NOMO-1 treated with dmso at 0.1 percent for 144 hours (cell line): ENCODE results near the gene XYLB.
A peak's percentile ranks its signal among the peaks of the same experiment; 100 is the strongest.

Experiments
- DNase-seq: peaks from one replicate; lab custom pipeline; 2025; ENCODE audit not compliant: unreplicated experiment; lab: John Stamatoyannopoulos, UW

The XYLB gene

DNA sequence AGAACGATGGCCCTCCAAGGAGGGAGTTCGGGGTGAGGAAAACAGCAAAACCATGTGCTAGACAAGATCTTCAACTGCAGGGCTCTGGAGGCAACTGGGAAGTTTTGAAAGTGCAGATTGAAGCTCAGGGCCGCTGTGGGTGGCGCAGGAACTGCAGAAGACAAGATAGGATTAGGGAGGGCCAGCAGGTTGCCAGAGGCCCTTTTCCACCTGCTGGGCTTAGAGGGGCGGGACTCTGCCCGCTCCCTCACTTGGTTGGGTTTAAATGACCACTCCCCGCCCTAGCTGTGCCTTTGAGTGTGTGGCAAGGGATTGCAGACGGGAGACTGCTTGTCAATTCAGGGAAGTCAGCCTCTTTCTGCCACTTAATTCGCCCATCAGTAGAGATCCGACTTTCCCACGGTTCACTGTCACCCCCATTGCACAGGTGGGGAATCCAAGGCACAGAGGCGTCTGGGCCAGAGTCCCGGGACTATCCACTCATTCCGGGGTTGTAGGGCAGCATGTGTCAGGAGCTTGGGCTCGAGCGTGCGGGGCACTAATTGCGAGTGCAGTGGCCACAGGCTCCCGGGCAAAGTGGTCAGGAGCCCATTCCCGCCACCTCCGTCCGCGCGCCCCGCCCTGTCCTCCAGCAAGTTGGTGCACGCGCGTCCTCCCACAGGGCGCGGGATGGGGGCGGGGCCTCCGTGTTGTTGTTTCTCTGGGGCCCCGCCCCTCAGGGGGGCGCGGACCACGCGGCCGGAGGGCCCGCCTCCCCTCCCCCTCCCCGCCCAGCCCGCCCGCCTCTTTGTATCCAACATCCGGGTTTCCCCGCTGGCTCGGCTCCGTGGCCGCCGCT, 106.7 kb downstream of the XYLB start, which contains the start of gene ACVR2B:
TSS of gene ACVR2B (plus strand) at position 816 of the 838 bp plus-strand sequence. CDS start 433 bp downstream, outside the sequence.
- peak; percentile 53 for DNase-seq

DNA sequence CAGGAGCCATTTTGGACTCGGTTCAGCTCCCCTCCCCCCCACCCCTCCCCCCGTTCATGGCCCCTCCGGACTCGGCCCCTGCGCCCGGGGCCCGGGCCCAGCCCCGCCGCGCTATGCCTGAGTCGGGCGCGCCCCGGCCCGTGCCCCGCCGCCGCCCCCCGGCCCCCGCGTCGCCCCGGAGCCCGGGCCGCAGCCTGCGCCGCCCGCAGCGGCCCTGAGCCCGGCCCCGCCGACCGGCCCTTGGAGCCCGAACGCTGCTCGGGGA, 107.3 kb downstream of the XYLB start:
- no peak for DNase-seq

DNA sequence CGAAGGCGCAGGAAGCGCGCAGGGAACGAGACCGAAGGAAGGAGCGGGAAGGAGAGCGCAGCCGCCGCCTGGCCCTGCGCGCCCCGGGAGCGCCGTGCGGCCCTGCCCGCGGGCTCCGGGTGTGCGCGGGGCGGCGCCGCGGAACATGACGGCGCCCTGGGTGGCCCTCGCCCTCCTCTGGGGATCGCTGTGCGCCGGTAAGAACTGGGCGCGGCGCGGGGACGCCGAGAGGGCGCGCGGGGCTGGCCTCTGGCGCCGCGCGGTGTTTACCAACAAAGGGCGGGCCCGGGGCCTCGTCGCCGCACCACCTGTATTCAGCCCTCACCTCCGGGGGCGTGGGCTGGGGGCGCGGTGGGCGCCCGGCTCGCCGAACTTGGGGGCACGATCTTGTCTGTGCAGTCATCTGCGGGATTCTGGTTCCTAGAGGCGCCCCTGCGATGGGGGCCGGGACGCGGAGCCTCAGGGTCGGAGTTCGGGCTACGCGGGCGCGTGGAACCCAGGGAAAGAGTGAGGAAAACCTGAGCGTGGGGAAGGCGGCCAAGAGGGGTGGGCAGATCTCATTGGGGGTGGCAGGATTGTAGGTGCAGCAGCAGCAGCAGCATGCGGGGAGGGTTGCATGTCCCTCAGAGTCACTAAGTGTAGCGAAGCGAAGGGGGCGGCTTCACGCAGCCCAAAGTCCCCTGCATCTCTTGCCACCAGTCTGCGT, 107.7 kb downstream of the XYLB start:
- DNase-seq: peak; percentile 10

DNA sequence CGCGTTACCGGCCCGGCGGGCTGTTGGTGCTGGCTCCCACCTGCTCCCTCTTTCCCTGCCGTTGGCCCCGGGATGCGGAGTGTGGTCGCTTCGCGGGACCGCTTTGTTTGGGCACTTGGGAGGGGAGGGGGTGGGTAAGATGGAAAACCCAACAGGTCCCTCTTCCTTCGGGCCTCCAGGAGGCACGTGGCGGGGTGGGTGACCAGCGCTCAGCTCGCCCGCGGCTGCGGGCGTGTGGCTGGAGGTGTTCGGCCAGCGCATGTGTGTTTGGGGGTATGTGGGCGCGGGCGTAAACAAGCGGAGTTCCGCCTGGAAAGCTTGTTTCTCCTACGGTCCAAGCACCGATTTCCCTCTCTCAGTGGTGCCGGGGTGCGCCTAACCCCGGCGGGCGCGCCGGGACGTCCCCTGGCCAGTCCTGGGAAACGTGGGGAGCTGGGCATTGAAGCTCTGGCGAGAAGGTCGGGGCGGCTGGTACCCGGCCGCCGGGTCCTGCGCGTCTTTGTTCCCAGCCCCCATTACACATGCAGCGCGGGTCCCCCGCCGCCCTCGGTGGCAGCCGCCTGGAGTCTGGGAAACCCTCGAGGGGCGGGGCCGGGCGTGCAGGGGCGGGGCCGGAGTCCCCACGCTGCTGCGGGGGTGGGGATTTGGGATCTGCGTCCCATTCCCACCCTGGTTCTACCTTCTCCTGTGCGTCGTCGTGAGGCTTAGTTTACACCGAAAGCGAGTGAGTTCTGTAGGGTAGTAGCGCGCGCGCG, 108.5 kb downstream of the XYLB start:
- no peak for DNase-seq

DNA sequence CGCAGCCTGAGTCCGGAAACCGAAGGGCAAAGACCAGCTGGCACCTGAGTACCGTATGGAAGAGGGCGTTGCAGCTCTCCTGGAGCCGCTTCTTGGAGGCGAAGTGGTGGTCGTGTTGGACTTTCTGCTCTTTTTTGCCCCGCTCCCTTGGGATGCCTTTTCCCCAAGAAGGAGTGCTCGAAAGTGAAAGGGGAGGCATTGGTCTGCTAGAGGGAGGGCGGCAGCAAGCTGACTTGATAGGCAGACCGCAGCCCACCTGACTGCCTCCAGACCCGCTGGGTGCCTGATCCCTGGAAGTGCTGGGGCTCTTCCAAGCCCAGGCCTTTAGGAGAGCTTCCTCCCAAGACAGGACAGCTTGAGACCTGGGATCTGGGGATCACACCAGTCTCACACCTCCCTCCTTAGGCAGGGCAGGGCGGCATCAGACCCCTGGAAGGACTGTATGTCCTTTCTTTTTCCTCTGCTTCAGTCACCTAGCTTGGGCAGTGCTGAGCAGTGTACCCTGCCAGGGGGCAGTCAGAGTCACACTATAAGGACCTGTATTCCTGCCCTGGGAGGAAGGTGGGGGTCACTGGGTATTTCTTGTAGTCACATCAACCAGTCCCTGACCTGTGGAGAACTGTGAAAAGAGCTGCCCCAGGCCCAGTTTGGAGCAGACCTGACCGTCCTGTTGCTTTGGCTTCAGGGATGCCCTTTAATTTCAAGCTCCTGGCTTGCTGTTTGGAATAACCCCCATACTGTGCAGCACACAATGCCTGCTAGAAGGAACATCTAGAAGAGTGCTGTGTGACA, 109.2 kb downstream of the XYLB start:
- DNase-seq: no peak

DNA sequence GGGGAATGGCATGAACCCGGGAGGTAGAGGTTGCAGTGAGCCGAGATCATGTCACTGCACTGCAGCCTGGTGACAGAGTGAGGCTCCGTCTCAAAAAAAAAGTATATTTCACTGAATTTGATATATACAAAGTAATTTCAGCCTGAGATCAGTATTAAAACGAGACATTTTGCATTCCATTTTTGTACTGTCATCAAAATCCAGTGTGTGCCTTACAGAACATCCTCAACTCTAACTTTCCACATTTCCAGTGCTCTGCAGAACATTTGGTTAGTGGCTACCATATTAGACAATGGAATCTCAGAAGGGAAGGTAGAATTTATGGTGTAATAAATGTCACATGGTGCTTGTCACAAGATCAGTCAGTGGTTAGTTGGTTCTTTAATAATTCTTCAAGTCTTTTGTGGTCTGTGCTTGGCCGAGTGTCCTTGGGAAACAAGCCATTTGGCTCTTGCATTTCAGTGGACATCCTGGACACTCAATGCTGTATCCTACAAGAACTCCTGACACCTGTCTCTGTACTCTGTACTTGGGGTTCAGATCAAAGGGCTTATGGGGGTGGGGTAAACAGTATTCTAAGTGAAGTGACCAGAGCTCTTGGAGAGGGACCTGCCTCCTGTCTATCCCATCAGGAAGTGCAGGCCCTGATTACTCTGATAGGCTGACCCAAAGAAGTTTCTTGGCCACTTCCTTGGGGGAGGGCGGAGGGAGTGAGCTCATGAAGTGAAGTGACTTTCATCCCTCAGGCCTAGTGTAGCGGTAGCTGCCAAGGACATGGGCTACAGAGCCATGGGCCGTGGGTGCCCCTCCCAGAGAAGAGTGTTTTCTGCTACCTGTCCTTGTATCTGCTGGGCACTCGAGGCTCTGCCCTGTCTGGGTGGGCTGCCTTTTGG, 110.8 kb downstream of the XYLB start:
- DNase-seq: no peak

DNA sequence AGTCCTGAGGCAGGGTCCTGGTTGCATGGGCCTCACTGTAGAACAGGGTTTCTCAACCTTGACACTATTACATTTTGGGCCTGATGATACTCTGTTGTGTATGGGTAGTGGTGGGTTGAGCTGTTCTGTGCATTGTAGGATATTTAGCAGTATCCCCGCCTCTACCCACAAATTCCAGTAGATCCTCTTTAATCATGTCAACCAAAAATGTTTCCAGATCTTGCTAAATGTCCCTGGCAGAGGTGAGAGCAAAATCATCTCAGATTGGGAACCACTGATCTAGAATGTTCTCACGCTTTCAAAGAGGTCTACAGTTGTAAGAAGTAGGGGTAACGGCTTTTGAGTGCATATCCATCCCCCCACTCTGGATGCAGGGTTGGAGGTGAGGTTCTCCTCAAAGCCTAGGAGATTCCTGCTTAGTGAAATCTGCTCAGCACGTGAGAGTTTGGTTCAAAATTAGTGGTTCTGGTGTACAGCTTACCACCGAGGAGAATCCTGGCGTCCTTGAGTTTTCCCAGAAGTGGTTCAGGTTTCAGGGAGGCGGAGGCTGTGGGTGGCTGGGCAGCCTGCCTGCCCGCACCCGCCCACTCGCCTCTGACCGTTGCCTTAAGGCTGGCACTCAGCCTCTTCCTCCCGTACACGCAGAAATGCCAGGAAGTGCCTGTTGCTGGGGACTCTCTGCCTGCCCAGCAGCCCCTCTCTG, 112.4 kb downstream of the XYLB start:
- DNase-seq: no peak

DNA sequence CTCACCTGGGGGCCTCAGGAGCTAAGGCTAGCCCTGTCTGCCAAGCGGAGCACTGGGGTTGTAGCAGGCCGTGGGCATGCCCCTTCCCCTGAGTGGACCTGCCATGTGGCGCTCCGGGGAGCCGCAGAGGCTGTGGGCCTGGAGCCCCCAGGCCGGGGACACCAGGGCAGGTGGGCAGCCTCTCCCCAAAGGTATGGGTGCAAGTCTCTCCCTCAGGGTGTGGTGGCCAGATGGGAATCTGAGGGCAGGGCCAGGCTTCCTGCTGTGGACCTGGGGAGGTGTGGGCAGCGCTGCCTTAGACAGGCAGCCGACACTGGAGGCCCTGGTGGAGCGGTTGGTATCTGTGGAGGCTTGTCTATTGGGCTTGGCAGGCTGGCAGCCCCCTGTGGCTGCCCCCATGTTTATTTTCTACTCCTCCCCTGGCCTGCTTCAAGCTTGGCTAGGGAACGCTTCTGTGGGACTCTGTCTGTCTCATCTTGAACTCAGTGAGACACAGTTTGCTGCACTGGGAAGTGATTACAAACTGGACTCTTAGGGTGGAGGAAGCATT, 113.0 kb downstream of the XYLB start:
- DNase-seq: no peak

DNA sequence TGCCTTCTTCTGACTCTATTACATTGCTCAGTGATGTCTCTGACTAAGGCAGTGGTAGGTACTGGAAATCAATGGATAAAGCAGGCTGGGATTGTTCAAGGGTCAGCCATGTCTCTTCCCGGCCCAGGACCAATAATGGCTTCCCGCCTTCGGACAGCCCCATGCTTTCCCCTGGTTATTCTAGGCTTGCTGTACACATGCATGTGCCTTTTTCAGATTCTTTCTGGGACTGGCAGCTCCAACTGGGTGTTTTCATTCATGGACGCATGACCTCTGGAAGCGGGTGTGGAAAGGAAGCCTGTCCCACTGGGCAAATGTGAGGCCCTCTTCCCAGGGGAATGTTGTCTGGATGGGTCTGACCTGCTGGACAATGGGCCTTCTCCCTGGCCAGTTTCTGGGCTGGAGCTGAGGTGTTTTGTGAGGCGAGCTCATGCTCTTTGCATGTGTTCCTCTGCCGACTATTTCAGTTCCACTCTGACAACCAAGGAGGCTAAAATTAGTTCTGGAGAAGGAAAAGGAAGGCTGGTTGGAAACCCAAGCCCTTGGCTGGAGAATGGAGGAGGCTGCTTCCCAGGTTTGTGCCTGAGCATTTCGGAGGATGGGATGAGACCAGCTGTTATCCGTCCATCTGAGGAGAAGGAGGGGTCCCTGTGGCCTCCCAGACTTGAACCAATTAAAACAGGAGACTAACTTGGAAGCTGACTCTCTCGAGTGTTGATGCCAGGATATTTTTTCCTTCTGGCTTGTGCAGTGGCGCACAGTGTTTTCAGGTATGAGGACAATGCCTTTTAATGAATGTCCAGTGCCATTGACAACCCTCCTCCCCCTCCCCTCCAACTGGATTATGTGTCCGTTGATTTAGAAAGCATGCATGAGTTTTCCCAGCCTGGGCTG, 114.0 kb downstream of the XYLB start:
- DNase-seq: no peak
